Activated naive CD8-positive, alpha-beta T cell treated with anti-CD3 and anti-CD28 coated beads, Interleukin-2, amount 10 ng/mL, durations not matched to agents 7 days and 5 days (primary cell): Measurements from ENCODE around the gene HNRNPLL. TPM values are rescaled to one million over a fixed set of nuclear protein-coding genes. Genes with fewer than 3 reads are reported as not detected.

Source experiments
- ATAC-seq: fragments of 150-1000 bp; cut with Tn5 transposase; one replicate; pipeline ENCODE4 v1.10.0; 2021; ENCODE audit warnings: low read depth, moderate library complexity
- POLR2A ChIA-PET: fragments of 350-600 bp; sonication (Branson Sonifier 250); formaldehyde crosslinking; loops from one replicate; lab custom pipeline; 2021; ENCODE audit warnings: antibody characterized with exemption; lab: Charles Lee
- DNase-seq: peaks from one replicate; pipeline ENCODE4 v3.0.0; 2021
- H3K27ac Mint-ChIP-seq: one replicate; pipeline ENCODE4 v1.8.0; 2022; ENCODE audit warnings: mild to moderate bottlenecking, mixed read lengths
- H3K27me3 Mint-ChIP-seq: one replicate; pipeline ENCODE4 v1.8.0; 2022; ENCODE audit warnings: mild to moderate bottlenecking, moderate library complexity, mixed read lengths
- H3K36me3 Mint-ChIP-seq: one replicate; pipeline ENCODE4 v1.8.0; 2021; ENCODE audit warnings: mild to moderate bottlenecking, mixed read lengths
- H3K4me1 Mint-ChIP-seq: one replicate; pipeline ENCODE4 v1.8.0; 2021; ENCODE audit warnings: mixed read lengths
- H3K4me3 Mint-ChIP-seq: one replicate; pipeline ENCODE4 v1.8.0; 2022; ENCODE audit warnings: mild to moderate bottlenecking, moderate library complexity, mixed read lengths
- H3K9me3 Mint-ChIP-seq: one replicate; pipeline ENCODE4 v1.8.0; 2021; ENCODE audit warnings: mixed read lengths
- total RNA-seq, 2 experiments: library from RNA; stranded (reverse); gene quantifications; one replicate each; pipeline ENCODE4 v1.2.3, GENCODE V29; 2021

Gene HNRNPLL
- total RNA-seq, 2 experiments from 2014 or later, result 50.5 to 63.0 TPM

- no peak overlapping the region for H3K4me3 Mint-ChIP-seq
- POLR2A ChIA-PET, result no interaction called here
- no peaks in the 10 kb centered on the region for H3K9me3 Mint-ChIP-seq
- peaks cover 36% of the 10 kb centered on the region for H3K27me3 Mint-ChIP-seq
- no peak overlapping the region for H3K27ac Mint-ChIP-seq
- H3K4me1 Mint-ChIP-seq, result peaks cover 4% of the 10 kb centered on the region
- DNase-seq (no peak), ATAC-seq (no peak)
- no peaks in the 10 kb centered on the region for H3K36me3 Mint-ChIP-seq
These were observed 78.8 kb downstream of the HNRNPLL start for GRCh38 chr2:38523728-38524437.

- no peaks in the 10 kb centered on the region for H3K36me3 Mint-ChIP-seq
- H3K27me3 Mint-ChIP-seq, result peaks cover 28% of the 10 kb centered on the region
- H3K9me3 Mint-ChIP-seq, result no peaks in the 10 kb centered on the region
- ATAC-seq, result no peak
- no peaks in the 10 kb centered on the region for H3K4me1 Mint-ChIP-seq
- no peak overlapping the region for H3K27ac Mint-ChIP-seq
- no peak for DNase-seq
- no peak overlapping the region for H3K4me3 Mint-ChIP-seq
- POLR2A ChIA-PET, result no interaction called here
These were observed 79.9 kb downstream of the HNRNPLL start for GRCh38 chr2:38522754-38523349.

GRCh38 chr2:38521835-38522234, 80.9 kb downstream of the HNRNPLL start:
- peaks cover 21% of the 10 kb centered on the region for H3K27me3 Mint-ChIP-seq
- no peaks in the 10 kb centered on the region for H3K4me1 Mint-ChIP-seq
- H3K36me3 Mint-ChIP-seq, result no peaks in the 10 kb centered on the region
- ATAC-seq (no peak), DNase-seq (no peak)
- no peaks in the 10 kb centered on the region for H3K9me3 Mint-ChIP-seq
- H3K27ac Mint-ChIP-seq, result no peak overlapping the region
- H3K4me3 Mint-ChIP-seq, result no peak overlapping the region
- POLR2A ChIA-PET, result interaction anchor here (0.6 kb wide), 1 partner anchor 231 kb away, joined by 4 read pairs; no protein-coding TSS in a partner anchor

GRCh38 chr2:38517284-38517683, 85.4 kb downstream of the HNRNPLL start:
- Mint-ChIP-seq H3K4me1 (no peaks in the 10 kb centered on the region), H3K9me3 (no peaks in the 10 kb centered on the region), H3K27me3 (peaks cover 12% of the 10 kb centered on the region), H3K36me3 (no peaks in the 10 kb centered on the region), H3K27ac (no peak overlapping the region), H3K4me3 (no peak overlapping the region)
- DNase-seq (no peak), ATAC-seq (no peak)
- POLR2A ChIA-PET, result no interaction called here

- H3K27ac Mint-ChIP-seq, result no peak overlapping the region
- no peaks in the 10 kb centered on the region for H3K9me3 Mint-ChIP-seq
- H3K4me1 Mint-ChIP-seq, result no peaks in the 10 kb centered on the region
- DNase-seq, result no peak
- ATAC-seq, result no peak
- POLR2A ChIA-PET, result no interaction called here
- no peaks in the 10 kb centered on the region for H3K36me3 Mint-ChIP-seq
- H3K4me3 Mint-ChIP-seq, result no peak overlapping the region
- H3K27me3 Mint-ChIP-seq, result peaks cover 12% of the 10 kb centered on the region
These were observed 86.2 kb downstream of the HNRNPLL start for GRCh38 chr2:38516526-38516925.

- ATAC-seq (no peak), DNase-seq (no peak)
- Mint-ChIP-seq H3K27ac (no peak overlapping the region), H3K36me3 (no peaks in the 10 kb centered on the region), H3K27me3 (peaks cover 12% of the 10 kb centered on the region), H3K9me3 (no peaks in the 10 kb centered on the region), H3K4me1 (no peaks in the 10 kb centered on the region), H3K4me3 (no peak overlapping the region)
- POLR2A ChIA-PET, result no interaction called here
These were observed 86.6 kb downstream of the HNRNPLL start for GRCh38 chr2:38516122-38516521.

- H3K27me3 Mint-ChIP-seq, result peaks cover 12% of the 10 kb centered on the region
- ATAC-seq (no peak), DNase-seq (no peak)
- H3K36me3 Mint-ChIP-seq, result no peaks in the 10 kb centered on the region
- no peaks in the 10 kb centered on the region for H3K9me3 Mint-ChIP-seq
- no peak overlapping the region for H3K27ac Mint-ChIP-seq
- H3K4me3 Mint-ChIP-seq, result no peak overlapping the region
- POLR2A ChIA-PET, result no interaction called here
- H3K4me1 Mint-ChIP-seq, result no peaks in the 10 kb centered on the region
These were observed 87.3 kb downstream of the HNRNPLL start for GRCh38 chr2:38515155-38516074.

GRCh38 chr2:38514603-38515154, 88.0 kb downstream of the HNRNPLL start:
- DNase-seq, result no peak
- H3K4me3 Mint-ChIP-seq, result no peak overlapping the region

GRCh38 chr2:38512211-38512610, 90.5 kb downstream of the HNRNPLL start:
- Mint-ChIP-seq H3K4me1 (peaks cover 5% of the 10 kb centered on the region), H3K4me3 (no peak overlapping the region), H3K27me3 (peaks cover 13% of the 10 kb centered on the region), H3K27ac (no peak overlapping the region), H3K9me3 (no peaks in the 10 kb centered on the region), H3K36me3 (no peaks in the 10 kb centered on the region)
- no peak for ATAC-seq
- POLR2A ChIA-PET, result no interaction called here
- DNase-seq, result no peak

More at GRCh38 chr2:38514603-38515154, 88.0 kb downstream of the HNRNPLL start:
- no peaks in the 10 kb centered on the region for H3K36me3 Mint-ChIP-seq
- H3K4me1 Mint-ChIP-seq, result no peaks in the 10 kb centered on the region
- peaks cover 12% of the 10 kb centered on the region for H3K27me3 Mint-ChIP-seq
- POLR2A ChIA-PET, result no interaction called here
- H3K9me3 Mint-ChIP-seq, result no peaks in the 10 kb centered on the region
- ATAC-seq, result no peak
- H3K27ac Mint-ChIP-seq, result no peak overlapping the region

Other genes starting within 250 kb of the HNRNPLL start
- 10 to 100 TPM; 46.0 to 48.8 TPM for gene ATL2, start 225.7 kb downstream of the HNRNPLL start, total RNA-seq
- 10 to 100 TPM; 28.3 to 30.2 TPM for gene GALM, start 63.2 kb upstream of the HNRNPLL start, total RNA-seq
- gene SRSF7, start 148.4 kb upstream of the HNRNPLL start, total RNA-seq, result 100 to 1,000 TPM; 315 to 318 TPM
- gene GEMIN6, start 175.3 kb upstream of the HNRNPLL start, total RNA-seq, result 10 to 100 TPM; 15.2 to 16.1 TPM